ENCODE results near the gene SLC4A1. TPM values are rescaled to one million over a fixed set of nuclear protein-coding genes. Genes with fewer than 3 reads are reported as not detected.

Gene SLC4A1
- total RNA-seq, 4 donors from 2014 or later = under 0.01 to 0.16 TPM; not detected in 2

GRCh38 chr17:44219108-44219615 lies 48.8 kb downstream of the SLC4A1 start:
- TF ChIP-seq CTCF (IDR thresholded peaks at IDR 0.05; ENCODE audit: low read depth) = no peak

GRCh38 chr17:44218344-44219107 lies 49.4 kb downstream of the SLC4A1 start:
- no peak for TF ChIP-seq CTCF (IDR thresholded peaks at IDR 0.05; ENCODE audit: low read depth)

GRCh38 chr17:44217738-44218343 lies 50.1 kb downstream of the SLC4A1 start:
- no peak for TF ChIP-seq CTCF (IDR thresholded peaks at IDR 0.05; ENCODE audit: low read depth)

GRCh38 chr17:44216694-44217093 lies 51.2 kb downstream of the SLC4A1 start:
- no peak for TF ChIP-seq CTCF (IDR thresholded peaks at IDR 0.05; ENCODE audit: low read depth)

- TF ChIP-seq CTCF (IDR thresholded peaks at IDR 0.05; ENCODE audit: low read depth) = no peak
Observed at GRCh38 chr17:44216173-44216572, 51.8 kb downstream of the SLC4A1 start.

- no peak for TF ChIP-seq CTCF (IDR thresholded peaks at IDR 0.05; ENCODE audit: low read depth)
Observed at GRCh38 chr17:44214896-44215295, 53.0 kb downstream of the SLC4A1 start.

GRCh38 chr17:44214230-44214494 lies 53.8 kb downstream of the SLC4A1 start:
- no peak for TF ChIP-seq CTCF (IDR thresholded peaks at IDR 0.05; ENCODE audit: low read depth)

All from subcutaneous adipose tissue (tissue), 4 donors.